HepG2 (cell line): Measurements from ENCODE around the gene SLC25A47. TPM values are rescaled to one million over a fixed set of nuclear protein-coding genes. Genes with fewer than 3 reads are reported as not detected.

Source experiments
- ARID2 ChIP-seq: sonication (generic); formaldehyde crosslinking; IDR thresholded peaks from 2 replicates; pipeline ENCODE4 v1.8.1; 2022; ENCODE audit warnings: mild to moderate bottlenecking, missing genetic modification reagents, borderline replicate concordance
- ATF1 ChIP-seq: IDR thresholded peaks from 2 replicates; pipeline ENCODE4 v1.6.1; 2016; ENCODE audit warnings: mild to moderate bottlenecking, control low read depth
- BATF2 ChIP-seq: sonication (generic); formaldehyde crosslinking; IDR thresholded peaks from 2 replicates; pipeline ENCODE4 v1.8.0; 2022; ENCODE audit warnings: mild to moderate bottlenecking, missing genetic modification reagents, moderate library complexity
- DMAP1 ChIP-seq: IDR thresholded peaks from 2 replicates; pipeline ENCODE4 v1.6.1; 2016
- EED ChIP-seq: sonication (generic); formaldehyde crosslinking; IDR thresholded peaks from 2 replicates; pipeline ENCODE4 v1.5.0; 2020; ENCODE audit warnings: mild to moderate bottlenecking, missing genetic modification reagents
- GLI4 ChIP-seq: sonication (generic); formaldehyde crosslinking; IDR thresholded peaks from 2 replicates; pipeline ENCODE4 v1.5.1; 2020; ENCODE audit warnings: missing genetic modification reagents, mild to moderate bottlenecking, moderate library complexity, borderline replicate concordance
- GMEB1 ChIP-seq: sonication (generic); formaldehyde crosslinking; IDR thresholded peaks from 2 replicates; pipeline ENCODE4 v1.5.1; 2020; ENCODE audit warnings: missing genetic modification reagents, mild to moderate bottlenecking, borderline replicate concordance
- HOXA7 ChIP-seq: sonication (generic); formaldehyde crosslinking; IDR thresholded peaks from 2 replicates; pipeline ENCODE4 v1.8.1; 2022; ENCODE audit warnings: mild to moderate bottlenecking, missing genetic modification reagents, moderate library complexity
- KAT7 ChIP-seq: IDR thresholded peaks from 2 replicates; pipeline ENCODE4 v1.6.1; 2018; ENCODE audit warnings: borderline replicate concordance, missing compliant biosample characterization
- POLR2AphosphoS5 ChIP-seq: IDR thresholded peaks from 2 replicates; pipeline ENCODE4 v1.6.1; 2012; ENCODE audit warnings: low read depth, low read length
- SMAD9 ChIP-seq: sonication (generic); formaldehyde crosslinking; IDR thresholded peaks from 2 replicates; pipeline ENCODE4 v1.5.1; 2020; ENCODE audit warnings: mild to moderate bottlenecking, missing genetic modification reagents
- TFDP1 ChIP-seq: IDR thresholded peaks from 2 replicates; pipeline ENCODE4 v1.6.1; 2016; ENCODE audit warnings: missing compliant biosample characterization, missing genetic modification reagents, borderline replicate concordance
- ZFP91 ChIP-seq: sonication (generic); formaldehyde crosslinking; IDR thresholded peaks from 2 replicates; pipeline ENCODE4 v1.9.0; 2022; ENCODE audit warnings: missing genetic modification reagents, mild to moderate bottlenecking, borderline replicate concordance
- ZIK1 ChIP-seq: sonication (generic); formaldehyde crosslinking; IDR thresholded peaks from 2 replicates; pipeline ENCODE4 v1.5.0; 2020; ENCODE audit warnings: mild to moderate bottlenecking, low read depth, missing genetic modification reagents, borderline replicate concordance
- ZMAT3 ChIP-seq: sonication (generic); formaldehyde crosslinking; conservative IDR thresholded peaks from 2 replicates; pipeline ENCODE4 v1.7.0; 2021; ENCODE audit warnings: missing genetic modification reagents
- ZNF17 ChIP-seq: sonication (generic); formaldehyde crosslinking; IDR thresholded peaks from 2 replicates; pipeline ENCODE4 v1.5.0; 2020; ENCODE audit warnings: mild to moderate bottlenecking, missing genetic modification reagents
- ZNF180 ChIP-seq: sonication (generic); formaldehyde crosslinking; IDR thresholded peaks from 2 replicates; pipeline ENCODE4 v1.4.0; 2020; ENCODE audit warnings: low read depth, missing genetic modification reagents, borderline replicate concordance
- ZNF34 ChIP-seq: sonication (generic); formaldehyde crosslinking; IDR thresholded peaks from 2 replicates; pipeline ENCODE4 v1.4.0; 2020; ENCODE audit warnings: mild to moderate bottlenecking, missing genetic modification reagents, borderline replicate concordance
- ZNF354B ChIP-seq: sonication (generic); formaldehyde crosslinking; IDR thresholded peaks from 2 replicates; pipeline ENCODE4 v1.8.0; 2022; ENCODE audit warnings: mild to moderate bottlenecking, missing genetic modification reagents
- ZNF460 ChIP-seq: sonication (generic); formaldehyde crosslinking; IDR thresholded peaks from 2 replicates; pipeline ENCODE4 v1.5.1; 2020; ENCODE audit warnings: missing genetic modification reagents, mild to moderate bottlenecking, borderline replicate concordance
- ZNF580 ChIP-seq: IDR thresholded peaks from 2 replicates; pipeline ENCODE4 v1.6.1; 2016; ENCODE audit warnings: low read depth, borderline replicate concordance
- ZNF629 ChIP-seq: sonication (generic); formaldehyde crosslinking; conservative IDR thresholded peaks from 2 replicates; pipeline ENCODE4 v1.5.0; 2020; ENCODE audit warnings: missing genetic modification reagents
- ZNF772 ChIP-seq: sonication (generic); formaldehyde crosslinking; IDR thresholded peaks from 2 replicates; pipeline ENCODE4 v1.5.0; 2020; ENCODE audit warnings: mild to moderate bottlenecking, missing genetic modification reagents
- ZSCAN30 ChIP-seq: sonication (generic); formaldehyde crosslinking; IDR thresholded peaks from 2 replicates; pipeline ENCODE4 v1.5.0; 2020; ENCODE audit warnings: mild to moderate bottlenecking, missing genetic modification reagents
- polyA plus RNA-seq, 8 experiments: library from polyadenylated mRNA; depleted of rRNA in 3 of 8; stranded (reverse) in 7 of 8; unstranded in 1 of 8; fragments of >200 nt; fragmentation: Illumina TruSeq in 4 of 8; extraction: Trizol in 4 of 8; gene quantifications; 2 replicates each; pipeline versions ENCODE4 v1.2.1 to v1.2.3, GENCODE V29; 2011 to 2016; ENCODE audit warnings: low read depth in 4 of 8, missing spikeins in 1 of 8, mixed read lengths in 1 of 8; ENCODE audit not compliant: insufficient read depth in 1 of 8
- total RNA-seq, 5 experiments: library from RNA; depleted of rRNA; stranded (reverse); fragments of >200 nt; fragmentation: Illumina TruSeq; extraction: Trizol; gene quantifications; 2 replicates each; pipeline ENCODE4 v1.2.3, GENCODE V29; 2016; ENCODE audit warnings: low read depth in 1 of 5

SLC25A47 gene
- total and polyA plus RNA-seq, 2 of the 13 experiments (the other 11 are each of a cell fraction or from before 2014, with no cell fraction given) = 1.0 to 1.7 TPM

GRCh38 chr14:100291305-100292075 is 31.6 kb upstream of the SLC25A47 start (continued):
- TF ChIP-seq GMEB1 (CRISPR knock-in tag) (no peak), ZSCAN30 (CRISPR knock-in tag) (no peak), ZNF34 (no peak), EED (no peak), SMAD9 (CRISPR knock-in tag) (no peak), ZNF180 (CRISPR knock-in tag) (no peak), ZNF17 (no peak), ZNF772 (CRISPR knock-in tag) (no peak), KAT7 (CRISPR knock-in tag) (no peak), ZFP91 (CRISPR knock-in tag) (no peak), ZNF460 (CRISPR knock-in tag) (no peak), HOXA7 (CRISPR knock-in tag) (no peak), ZNF629 (CRISPR knock-in tag) (peak; percentile 98), DMAP1 (CRISPR knock-in tag) (no peak), ATF1 (no peak), ZIK1 (CRISPR knock-in tag) (0 out of 2 replicates have a peak, but pooled peaks have one; percentile 8), ARID2 (CRISPR knock-in tag) (no peak), TFDP1 (CRISPR knock-in tag) (0 out of 2 replicates have a peak, but pooled peaks have one; percentile 1), ZNF354B (CRISPR knock-in tag) (no peak), GLI4 (CRISPR knock-in tag) (no peak), POLR2AphosphoS5 (no peak), BATF2 (CRISPR knock-in tag) (no peak), ZNF580 (CRISPR knock-in tag) (0 out of 2 replicates have a peak, but pooled peaks have one; percentile 7), ZMAT3 (CRISPR knock-in tag) (no peak)
